Peyer's patch (tissue), 4 donors: Measurements from ENCODE around the gene LRRC8A.

Experiments
- POLR2A ChIP-seq, 2 donors: fragments of 450-650 bp; IDR thresholded peaks; one replicate each; pipeline ENCODE4 v1.5.1; 2017; ENCODE audit warnings: antibody characterized with exemption in 2 of 2, mild to moderate bottlenecking in 2 of 2, moderate library complexity in 2 of 2
- TF ChIP-seq, protein P1 (sequence below), 6 experiments: fragments of 450-650 bp in 4 of 6; fragments of 200-600 bp in 2 of 6; sonication (generic) in 1 of 6; IDR thresholded peaks; one replicate each; pipeline ENCODE4 v1.5.1; 2017 to 2019; ENCODE audit warnings: antibody characterized with exemption in 6 of 6, mild to moderate bottlenecking in 3 of 6, moderate library complexity in 1 of 6

DNA sequence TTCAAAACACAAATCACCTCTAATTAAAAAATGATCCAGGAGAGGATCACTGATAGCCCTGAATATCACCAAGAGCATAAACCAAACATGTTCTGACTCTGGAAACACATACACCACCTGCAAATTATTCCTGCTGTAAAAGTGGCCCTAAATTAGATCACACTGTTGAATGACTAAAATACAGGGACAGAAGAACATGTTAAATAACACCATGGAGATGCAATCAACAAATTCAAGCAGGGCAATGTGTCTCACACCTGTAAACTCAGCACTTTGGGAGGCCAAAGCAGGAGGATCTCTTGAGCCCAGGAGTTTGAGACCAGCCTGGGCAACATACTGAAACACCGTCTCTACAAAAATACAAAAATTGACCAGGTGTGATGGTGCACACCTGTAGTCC lies 34.1 kb upstream of the LRRC8A start:
- TF ChIP-seq, protein P1, sequence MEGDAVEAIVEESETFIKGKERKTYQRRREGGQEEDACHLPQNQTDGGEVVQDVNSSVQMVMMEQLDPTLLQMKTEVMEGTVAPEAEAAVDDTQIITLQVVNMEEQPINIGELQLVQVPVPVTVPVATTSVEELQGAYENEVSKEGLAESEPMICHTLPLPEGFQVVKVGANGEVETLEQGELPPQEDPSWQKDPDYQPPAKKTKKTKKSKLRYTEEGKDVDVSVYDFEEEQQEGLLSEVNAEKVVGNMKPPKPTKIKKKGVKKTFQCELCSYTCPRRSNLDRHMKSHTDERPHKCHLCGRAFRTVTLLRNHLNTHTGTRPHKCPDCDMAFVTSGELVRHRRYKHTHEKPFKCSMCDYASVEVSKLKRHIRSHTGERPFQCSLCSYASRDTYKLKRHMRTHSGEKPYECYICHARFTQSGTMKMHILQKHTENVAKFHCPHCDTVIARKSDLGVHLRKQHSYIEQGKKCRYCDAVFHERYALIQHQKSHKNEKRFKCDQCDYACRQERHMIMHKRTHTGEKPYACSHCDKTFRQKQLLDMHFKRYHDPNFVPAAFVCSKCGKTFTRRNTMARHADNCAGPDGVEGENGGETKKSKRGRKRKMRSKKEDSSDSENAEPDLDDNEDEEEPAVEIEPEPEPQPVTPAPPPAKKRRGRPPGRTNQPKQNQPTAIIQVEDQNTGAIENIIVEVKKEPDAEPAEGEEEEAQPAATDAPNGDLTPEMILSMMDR (IDR thresholded peaks at IDR 0.05), result no peak
- TF ChIP-seq POLR2A (IDR thresholded peaks at IDR 0.05), result no peak
